ENCODE results near the gene SUPV3L1.

GRCh38 chr10:69168493-69168892, 11.5 kb upstream of the SUPV3L1 start:
- no peak for TF ChIP-seq MEF2A (IDR thresholded peaks at IDR 0.05; ENCODE audit: control insufficient read depth, low read depth, low read length)
- TF ChIP-seq, protein P1, sequence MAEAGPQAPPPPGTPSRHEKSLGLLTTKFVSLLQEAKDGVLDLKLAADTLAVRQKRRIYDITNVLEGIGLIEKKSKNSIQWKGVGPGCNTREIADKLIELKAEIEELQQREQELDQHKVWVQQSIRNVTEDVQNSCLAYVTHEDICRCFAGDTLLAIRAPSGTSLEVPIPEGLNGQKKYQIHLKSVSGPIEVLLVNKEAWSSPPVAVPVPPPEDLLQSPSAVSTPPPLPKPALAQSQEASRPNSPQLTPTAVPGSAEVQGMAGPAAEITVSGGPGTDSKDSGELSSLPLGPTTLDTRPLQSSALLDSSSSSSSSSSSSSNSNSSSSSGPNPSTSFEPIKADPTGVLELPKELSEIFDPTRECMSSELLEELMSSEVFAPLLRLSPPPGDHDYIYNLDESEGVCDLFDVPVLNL (CRISPR knock-in tag; IDR thresholded peaks at IDR 0.05; ENCODE audit: low read depth): no peak
- no peak for TF ChIP-seq MECOM (CRISPR knock-in tag; IDR thresholded peaks at IDR 0.05)
- TF ChIP-seq, protein P2, sequence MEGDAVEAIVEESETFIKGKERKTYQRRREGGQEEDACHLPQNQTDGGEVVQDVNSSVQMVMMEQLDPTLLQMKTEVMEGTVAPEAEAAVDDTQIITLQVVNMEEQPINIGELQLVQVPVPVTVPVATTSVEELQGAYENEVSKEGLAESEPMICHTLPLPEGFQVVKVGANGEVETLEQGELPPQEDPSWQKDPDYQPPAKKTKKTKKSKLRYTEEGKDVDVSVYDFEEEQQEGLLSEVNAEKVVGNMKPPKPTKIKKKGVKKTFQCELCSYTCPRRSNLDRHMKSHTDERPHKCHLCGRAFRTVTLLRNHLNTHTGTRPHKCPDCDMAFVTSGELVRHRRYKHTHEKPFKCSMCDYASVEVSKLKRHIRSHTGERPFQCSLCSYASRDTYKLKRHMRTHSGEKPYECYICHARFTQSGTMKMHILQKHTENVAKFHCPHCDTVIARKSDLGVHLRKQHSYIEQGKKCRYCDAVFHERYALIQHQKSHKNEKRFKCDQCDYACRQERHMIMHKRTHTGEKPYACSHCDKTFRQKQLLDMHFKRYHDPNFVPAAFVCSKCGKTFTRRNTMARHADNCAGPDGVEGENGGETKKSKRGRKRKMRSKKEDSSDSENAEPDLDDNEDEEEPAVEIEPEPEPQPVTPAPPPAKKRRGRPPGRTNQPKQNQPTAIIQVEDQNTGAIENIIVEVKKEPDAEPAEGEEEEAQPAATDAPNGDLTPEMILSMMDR (IDR thresholded peaks at IDR 0.05 in 2 of 3, conservative IDR thresholded peaks at IDR 0.05 in 1 of 3; ENCODE audit: insufficient read depth in 2 of 3, low read depth in 1 of 3, low read length in 3 of 3): no peak
- TF ChIP-seq YY1 (IDR thresholded peaks at IDR 0.05; ENCODE audit: borderline replicate concordance in 1 of 3, control insufficient read depth in 1 of 3, extremely low read depth in 1 of 3, insufficient read depth in 3 of 3, insufficient read length in 1 of 3, insufficient replicate concordance in 2 of 3, low read depth in 1 of 3, low read length in 2 of 3): no peak
- TF ChIP-seq ELF4 (CRISPR knock-in tag; IDR thresholded peaks at IDR 0.05): no peak
- TF ChIP-seq SP1 (CRISPR knock-in tag; IDR thresholded peaks at IDR 0.05): no peak
- no peak for TF ChIP-seq CREB3 (tag; conservative IDR thresholded peaks at IDR 0.05; ENCODE audit: low read depth)
- TF ChIP-seq KAT2B (IDR thresholded peaks at IDR 0.05; ENCODE audit: low read depth, low read length): no peak

Measured in K562 (cell line).